ENCODE data around the gene PCDH18. TPM values are rescaled to one million over a fixed set of nuclear protein-coding genes. Genes with fewer than 3 reads are reported as not detected.

PCDH18 gene
- polyA plus RNA-seq, 6 donors from 2014 or later: not detected

- H3K27me3 Mint-ChIP-seq: no peaks in the 10 kb centered on the region
- H3K9me3 Mint-ChIP-seq: peaks cover 0 to 12% (median 3%) of the 10 kb centered on the region in 7 donors
Measured at GRCh38 chr4:137470806-137471205, 61.5 kb downstream of the PCDH18 start.

More at GRCh38 chr4:137470806-137471205, 61.5 kb downstream of the PCDH18 start:
- no peak overlapping the region for H3K27ac Mint-ChIP-seq
- no peaks in the 10 kb centered on the region for H3K4me1 Mint-ChIP-seq
- DNase-seq (no peak), ATAC-seq (ENCODE audit: low read depth in 2 of 2) (no peak)
- no peak overlapping the region for H3K4me3 Mint-ChIP-seq
- no peaks in the 10 kb centered on the region for H3K36me3 Mint-ChIP-seq
